ENCODE measurements around the gene ACADS.

ACADS gene

GRCh38 chr12:120719072-120719471 lies 6.6 kb upstream of the ACADS start:
- Histone ChIP-seq H3K36me3 (ENCODE audit: insufficient read depth, low read length) (peaks cover 86% of the 10 kb centered on the region), H3K4me3 (no peak overlapping the region), H3K9me3 (ENCODE audit: low read depth, low read length) (no peaks in the 10 kb centered on the region), H3K9ac (ENCODE audit: insufficient read length) (no peak overlapping the region), H3K27ac (no peak overlapping the region)
- TF ChIP-seq POLR2AphosphoS5 (IDR thresholded peaks at IDR 0.05; ENCODE audit: borderline replicate concordance, low read depth, low read length) (no peak), EZH2 (IDR thresholded peaks at IDR 0.05) (no peak), FOXP2 (optimal IDR thresholded peaks at IDR 0.05; ENCODE audit: control extremely low read depth, extremely low read length, insufficient read depth) (no peak)
- no peak for DNase-seq (ENCODE audit: low read depth, low spot score)

GRCh38 chr12:120719496-120720233 lies 6.0 kb upstream of the ACADS start:
- Histone ChIP-seq H3K27ac (no peak overlapping the region), H3K36me3 (ENCODE audit: insufficient read depth, low read length) (peaks cover 83% of the 10 kb centered on the region), H3K4me3 (no peak overlapping the region), H3K9me3 (ENCODE audit: low read depth, low read length) (no peaks in the 10 kb centered on the region), H3K9ac (ENCODE audit: insufficient read length) (no peak overlapping the region)
- no peak for DNase-seq (ENCODE audit: low read depth, low spot score)
- TF ChIP-seq FOXP2 (optimal IDR thresholded peaks at IDR 0.05; ENCODE audit: control extremely low read depth, extremely low read length, insufficient read depth): no peak
- no peak for TF ChIP-seq POLR2AphosphoS5 (IDR thresholded peaks at IDR 0.05; ENCODE audit: borderline replicate concordance, low read depth, low read length)
- no peak for TF ChIP-seq EZH2 (IDR thresholded peaks at IDR 0.05)

GRCh38 chr12:120720234-120720986 lies 5.2 kb upstream of the ACADS start:
- Histone ChIP-seq H3K27ac (no peak overlapping the region), H3K9me3 (ENCODE audit: low read depth, low read length) (no peaks in the 10 kb centered on the region), H3K4me3 (no peak overlapping the region), H3K36me3 (ENCODE audit: insufficient read depth, low read length) (peaks cover 76% of the 10 kb centered on the region), H3K9ac (ENCODE audit: insufficient read length) (no peak overlapping the region)
- no peak for DNase-seq (ENCODE audit: low read depth, low spot score)
- TF ChIP-seq EZH2 (IDR thresholded peaks at IDR 0.05): no peak
- TF ChIP-seq POLR2AphosphoS5 (IDR thresholded peaks at IDR 0.05; ENCODE audit: borderline replicate concordance, low read depth, low read length): no peak
- no peak for TF ChIP-seq FOXP2 (optimal IDR thresholded peaks at IDR 0.05; ENCODE audit: control extremely low read depth, extremely low read length, insufficient read depth)

- Histone ChIP-seq H3K9ac (ENCODE audit: insufficient read length) (no peak overlapping the region), H3K36me3 (ENCODE audit: insufficient read depth, low read length) (peaks cover 70% of the 10 kb centered on the region), H3K27ac (no peak overlapping the region), H3K9me3 (ENCODE audit: low read depth, low read length) (no peaks in the 10 kb centered on the region), H3K4me3 (no peak overlapping the region)
- no peak for DNase-seq (ENCODE audit: low read depth, low spot score)
- TF ChIP-seq POLR2AphosphoS5 (IDR thresholded peaks at IDR 0.05; ENCODE audit: borderline replicate concordance, low read depth, low read length): no peak
- TF ChIP-seq EZH2 (IDR thresholded peaks at IDR 0.05): no peak
- no peak for TF ChIP-seq FOXP2 (optimal IDR thresholded peaks at IDR 0.05; ENCODE audit: control extremely low read depth, extremely low read length, insufficient read depth)
These were observed 4.4 kb upstream of the ACADS start for GRCh38 chr12:120720987-120721801.

GRCh38 chr12:120721866-120722265 lies 3.8 kb upstream of the ACADS start:
- Histone ChIP-seq H3K9me3 (ENCODE audit: low read depth, low read length) (no peaks in the 10 kb centered on the region), H3K27ac (no peak overlapping the region), H3K4me3 (no peak overlapping the region), H3K9ac (ENCODE audit: insufficient read length) (no peak overlapping the region), H3K36me3 (ENCODE audit: insufficient read depth, low read length) (peaks cover 63% of the 10 kb centered on the region)
- TF ChIP-seq FOXP2 (optimal IDR thresholded peaks at IDR 0.05; ENCODE audit: control extremely low read depth, extremely low read length, insufficient read depth) (no peak), EZH2 (IDR thresholded peaks at IDR 0.05) (no peak), POLR2AphosphoS5 (IDR thresholded peaks at IDR 0.05; ENCODE audit: borderline replicate concordance, low read depth, low read length) (no peak)
- no peak for DNase-seq (ENCODE audit: low read depth, low spot score)

- TF ChIP-seq POLR2AphosphoS5 (IDR thresholded peaks at IDR 0.05; ENCODE audit: borderline replicate concordance, low read depth, low read length): no peak
- TF ChIP-seq EZH2 (IDR thresholded peaks at IDR 0.05): no peak
- TF ChIP-seq FOXP2 (optimal IDR thresholded peaks at IDR 0.05; ENCODE audit: control extremely low read depth, extremely low read length, insufficient read depth): no peak
- no peaks in the 10 kb centered on the region for H3K9me3 ChIP-seq (ENCODE audit: low read depth, low read length)
- no peak overlapping the region for H3K27ac ChIP-seq
- no peak overlapping the region for H3K9ac ChIP-seq (ENCODE audit: insufficient read length)
- no peak overlapping the region for H3K4me3 ChIP-seq
- no peak for DNase-seq (ENCODE audit: low read depth, low spot score)
- H3K36me3 ChIP-seq (ENCODE audit: insufficient read depth, low read length): peaks cover 58% of the 10 kb centered on the region
These were observed 2.8 kb upstream of the ACADS start for GRCh38 chr12:120722784-120723183.

GRCh38 chr12:120724720-120725119 lies 906 bp upstream of the ACADS start:
- Histone ChIP-seq H3K9ac (ENCODE audit: insufficient read length) (no peak overlapping the region), H3K4me3 (no peak overlapping the region; the same call in 1 of the 2 replicates), H3K27ac (no peak overlapping the region), H3K9me3 (ENCODE audit: low read depth, low read length) (no peaks in the 10 kb centered on the region), H3K36me3 (ENCODE audit: insufficient read depth, low read length) (peaks cover 41% of the 10 kb centered on the region)
- TF ChIP-seq FOXP2 (optimal IDR thresholded peaks at IDR 0.05; ENCODE audit: control extremely low read depth, extremely low read length, insufficient read depth) (no peak), EZH2 (IDR thresholded peaks at IDR 0.05) (no peak), POLR2AphosphoS5 (IDR thresholded peaks at IDR 0.05; ENCODE audit: borderline replicate concordance, low read depth, low read length) (no peak)
- DNase-seq (ENCODE audit: low read depth, low spot score): no peak

DNA sequence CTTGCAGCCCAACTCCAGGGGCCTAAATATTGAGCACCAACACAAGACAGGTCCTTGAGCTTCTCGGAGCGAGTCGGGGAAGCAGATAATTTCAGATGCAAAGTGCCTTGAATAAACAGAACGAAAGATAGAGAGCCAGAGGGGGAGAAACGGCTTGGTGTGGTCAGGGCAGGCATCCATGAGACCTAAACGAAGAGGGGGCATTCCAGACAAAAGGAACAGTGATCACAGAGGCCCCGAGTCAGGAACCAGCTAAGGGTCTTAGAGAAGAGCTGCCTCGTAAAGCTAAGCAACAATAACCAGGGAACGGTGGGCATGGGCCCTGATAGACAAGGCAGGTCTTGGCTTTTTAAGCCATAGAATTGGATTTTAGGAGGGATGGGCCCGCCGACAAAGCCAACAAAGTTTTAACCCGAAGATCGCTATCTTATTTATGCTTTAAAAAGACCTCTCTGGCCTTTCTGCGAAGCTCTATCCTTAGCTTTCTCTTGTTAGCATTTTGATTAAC lies 421 bp upstream of the ACADS start:
- DNase-seq (ENCODE audit: low read depth, low spot score): no peak
- Histone ChIP-seq H3K9me3 (ENCODE audit: low read depth, low read length) (no peaks in the 10 kb centered on the region), H3K27ac (no peak overlapping the region), H3K4me3 (peak overlapping the region; percentile 75), H3K9ac (ENCODE audit: insufficient read length) (peak overlapping the region; percentile 43), H3K36me3 (ENCODE audit: insufficient read depth, low read length) (peaks cover 36% of the 10 kb centered on the region)
- TF ChIP-seq EZH2 (IDR thresholded peaks at IDR 0.05) (no peak), FOXP2 (optimal IDR thresholded peaks at IDR 0.05; ENCODE audit: control extremely low read depth, extremely low read length, insufficient read depth) (no peak), POLR2AphosphoS5 (IDR thresholded peaks at IDR 0.05; ENCODE audit: borderline replicate concordance, low read depth, low read length) (no peak)

Measured in SK-N-MC (cell line).